Measurements from ENCODE around the gene GLI2. TPM values are rescaled to one million over a fixed set of nuclear protein-coding genes. Genes with fewer than 3 reads are reported as not detected.

The GLI2 gene
- polyA plus RNA-seq, 3 donors, result not detected

DNA sequence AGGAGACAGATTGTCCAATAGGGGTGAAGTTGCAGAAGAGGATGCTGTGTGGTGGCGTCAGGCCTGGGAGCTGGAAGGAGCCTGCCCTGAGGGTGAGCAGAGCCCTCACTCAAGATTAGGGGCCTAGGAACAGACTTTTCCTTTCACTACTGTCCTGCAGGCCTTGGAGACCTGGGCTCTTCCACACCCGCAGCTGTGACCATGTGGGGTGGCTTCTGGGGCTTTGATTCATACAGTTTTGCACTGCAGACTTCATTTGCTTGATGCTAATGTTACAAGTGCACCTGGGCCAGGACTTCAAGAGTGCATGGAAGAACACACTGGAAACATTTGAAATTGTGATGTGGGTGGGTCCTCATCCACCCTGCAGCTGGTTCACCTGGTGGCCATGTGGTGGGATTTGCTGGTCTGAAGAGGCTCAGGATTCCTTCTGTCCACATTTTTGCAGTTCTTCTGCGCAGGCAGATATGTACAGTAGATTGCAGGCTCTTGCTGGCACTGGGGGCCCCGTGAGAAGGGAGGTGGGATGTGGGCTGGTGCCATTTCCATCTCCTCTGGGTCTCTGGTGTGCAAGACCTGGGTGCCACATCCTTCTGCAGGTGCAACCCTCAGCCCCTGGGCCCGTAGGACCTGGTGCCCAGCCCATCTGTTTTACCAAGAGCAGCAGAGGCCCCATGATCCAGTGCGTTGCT, 9.9 kb downstream of the GLI2 start:
- no peak overlapping the region for H3K4me3 Mint-ChIP-seq
- H3K4me1 ChIP-seq (ENCODE audit: control insufficient read depth in 1 of 2, insufficient read depth in 2 of 2, low read length in 2 of 2), result no peaks in the 10 kb centered on the region
- peaks cover 0 to 6% (median 0%) of the 10 kb centered on the region in 7 donors for H3K9me3 Mint-ChIP-seq
- H3K4me2 ChIP-seq (replicated peaks; ENCODE audit: extremely low read depth, low read length, poor library complexity, severe bottlenecking), result no peak overlapping the region
- TF ChIP-seq, protein P1, sequence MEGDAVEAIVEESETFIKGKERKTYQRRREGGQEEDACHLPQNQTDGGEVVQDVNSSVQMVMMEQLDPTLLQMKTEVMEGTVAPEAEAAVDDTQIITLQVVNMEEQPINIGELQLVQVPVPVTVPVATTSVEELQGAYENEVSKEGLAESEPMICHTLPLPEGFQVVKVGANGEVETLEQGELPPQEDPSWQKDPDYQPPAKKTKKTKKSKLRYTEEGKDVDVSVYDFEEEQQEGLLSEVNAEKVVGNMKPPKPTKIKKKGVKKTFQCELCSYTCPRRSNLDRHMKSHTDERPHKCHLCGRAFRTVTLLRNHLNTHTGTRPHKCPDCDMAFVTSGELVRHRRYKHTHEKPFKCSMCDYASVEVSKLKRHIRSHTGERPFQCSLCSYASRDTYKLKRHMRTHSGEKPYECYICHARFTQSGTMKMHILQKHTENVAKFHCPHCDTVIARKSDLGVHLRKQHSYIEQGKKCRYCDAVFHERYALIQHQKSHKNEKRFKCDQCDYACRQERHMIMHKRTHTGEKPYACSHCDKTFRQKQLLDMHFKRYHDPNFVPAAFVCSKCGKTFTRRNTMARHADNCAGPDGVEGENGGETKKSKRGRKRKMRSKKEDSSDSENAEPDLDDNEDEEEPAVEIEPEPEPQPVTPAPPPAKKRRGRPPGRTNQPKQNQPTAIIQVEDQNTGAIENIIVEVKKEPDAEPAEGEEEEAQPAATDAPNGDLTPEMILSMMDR (IDR thresholded peaks at IDR 0.05), result no peak
- H3K4me3 ChIP-seq (replicated peaks in 1 of 3; ENCODE audit: low read depth in 2 of 3, low read length in 3 of 3), result no peak overlapping the region
- DNase-seq, result no peak
- H4K20me1 ChIP-seq (ENCODE audit: insufficient read depth, low read length), result no peaks in the 10 kb centered on the region
- peaks cover 0 to 8% of the 10 kb centered on the region in 2 donors for H3K9me3 ChIP-seq (replicated peaks in 1 of 2; ENCODE audit: control insufficient read depth in 1 of 2, insufficient read depth in 1 of 2, low read length in 2 of 2)
- H2AFZ ChIP-seq (ENCODE audit: insufficient read depth, low read depth, low read length, poor library complexity, severe bottlenecking), result no peak overlapping the region
- peaks cover 38 to 42% (median 39%) of the 10 kb centered on the region in 3 donors for H3K27me3 Mint-ChIP-seq (ENCODE audit: low read depth in 3 of 3)
- H3K36me3 Mint-ChIP-seq, result no peaks in the 10 kb centered on the region
- H3K36me3 ChIP-seq (replicated peaks in 1 of 2; ENCODE audit: control insufficient read depth in 1 of 2, insufficient read depth in 2 of 2, low read length in 2 of 2), result no peaks in the 10 kb centered on the region
- H3K9ac ChIP-seq (ENCODE audit: insufficient read depth, low read length, poor library complexity, severe bottlenecking), result no peak overlapping the region
- H3K27me3 ChIP-seq (ENCODE audit: control insufficient read depth in 2 of 2, insufficient read depth in 2 of 2, low read length in 2 of 2), result peaks cover 34 to 37% of the 10 kb centered on the region in 2 donors
- no peaks in the 10 kb centered on the region for H3K4me1 Mint-ChIP-seq
- intact Hi-C loops (cut with micrococcal nuclease), result no loop called here
- WGBS (ENCODE audit: insufficient coverage), result 86% methylated on average over 5 of the region's 6 CpGs
- H3K27ac ChIP-seq (ENCODE audit: low read depth in 1 of 2, low read length in 2 of 2), result no peak overlapping the region
- H3K27ac Mint-ChIP-seq, result no peak overlapping the region
- H3K79me2 ChIP-seq (ENCODE audit: insufficient read depth, low read length), result no peaks in the 10 kb centered on the region

DNA sequence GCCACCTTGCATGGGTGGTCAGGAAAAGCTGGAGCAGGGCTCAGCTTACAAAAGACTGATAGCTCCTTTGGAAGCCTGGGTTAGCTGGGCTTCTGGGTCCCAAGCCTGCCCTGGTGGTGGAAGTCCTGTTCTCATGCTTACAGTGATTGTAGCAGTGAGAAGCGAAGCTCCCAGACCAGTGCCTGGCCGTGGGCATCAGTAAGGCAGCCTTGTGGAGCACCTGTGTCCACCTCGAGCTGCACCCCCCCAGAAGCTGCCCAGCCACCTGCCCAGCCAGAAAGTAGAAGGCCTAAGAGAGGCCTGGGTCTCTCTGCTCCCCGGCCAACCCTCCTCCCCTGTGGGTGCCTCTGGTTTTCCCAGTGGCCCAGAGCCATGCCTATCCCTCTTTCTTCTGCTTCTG, 10.5 kb downstream of the GLI2 start:
- Histone ChIP-seq H3K9ac (ENCODE audit: insufficient read depth, low read length, poor library complexity, severe bottlenecking) (no peak overlapping the region), H3K27ac (ENCODE audit: low read depth in 1 of 2, low read length in 2 of 2) (no peak overlapping the region), H4K20me1 (ENCODE audit: insufficient read depth, low read length) (no peaks in the 10 kb centered on the region), H2AFZ (ENCODE audit: insufficient read depth, low read depth, low read length, poor library complexity, severe bottlenecking) (no peak overlapping the region), H3K27me3 (ENCODE audit: control insufficient read depth in 2 of 2, insufficient read depth in 2 of 2, low read length in 2 of 2) (peaks cover 28 to 32% of the 10 kb centered on the region in 2 donors), H3K4me2 (replicated peaks; ENCODE audit: extremely low read depth, low read length, poor library complexity, severe bottlenecking) (no peak overlapping the region), H3K9me3 (replicated peaks in 1 of 2; ENCODE audit: control insufficient read depth in 1 of 2, insufficient read depth in 1 of 2, low read length in 2 of 2) (peaks cover 0 to 3% of the 10 kb centered on the region in 2 donors), H3K4me1 (ENCODE audit: control insufficient read depth in 1 of 2, insufficient read depth in 2 of 2, low read length in 2 of 2) (no peaks in the 10 kb centered on the region), H3K4me3 (replicated peaks in 1 of 3; ENCODE audit: low read depth in 2 of 3, low read length in 3 of 3) (no peak overlapping the region), H3K36me3 (replicated peaks in 1 of 2; ENCODE audit: control insufficient read depth in 1 of 2, insufficient read depth in 2 of 2, low read length in 2 of 2) (no peaks in the 10 kb centered on the region), H3K79me2 (ENCODE audit: insufficient read depth, low read length) (no peaks in the 10 kb centered on the region)
- Mint-ChIP-seq H3K4me3 (no peak overlapping the region), H3K27ac (no peak overlapping the region), H3K27me3 (ENCODE audit: low read depth in 3 of 3) (peaks cover 34 to 39% (median 36%) of the 10 kb centered on the region in 3 donors), H3K36me3 (no peaks in the 10 kb centered on the region), H3K9me3 (peaks cover 0 to 6% (median 0%) of the 10 kb centered on the region in 7 donors), H3K4me1 (no peaks in the 10 kb centered on the region)
- 100% methylated on average over 3 of the region's 4 CpGs for WGBS (ENCODE audit: insufficient coverage)
- intact Hi-C loops (cut with micrococcal nuclease), result no loop called here
- TF ChIP-seq, protein P1 (IDR thresholded peaks at IDR 0.05), result no peak
- no peak for DNase-seq

Measured in CD14-positive monocyte (primary cell).